NCI-H1694 treated with DMSO at 0.1 percent for 48 hours (cell line): Measurements from ENCODE around the gene ICE1.
"Not testable (repeated sequence)": the region's sequence is repeated elsewhere in the genome, so short reads cannot be mapped to it uniquely, and the experiment has no call there.

Experiments
- DNase-seq: peaks from one replicate; lab custom pipeline; 2025; lab: John Stamatoyannopoulos, UW

The ICE1 gene

DNA sequence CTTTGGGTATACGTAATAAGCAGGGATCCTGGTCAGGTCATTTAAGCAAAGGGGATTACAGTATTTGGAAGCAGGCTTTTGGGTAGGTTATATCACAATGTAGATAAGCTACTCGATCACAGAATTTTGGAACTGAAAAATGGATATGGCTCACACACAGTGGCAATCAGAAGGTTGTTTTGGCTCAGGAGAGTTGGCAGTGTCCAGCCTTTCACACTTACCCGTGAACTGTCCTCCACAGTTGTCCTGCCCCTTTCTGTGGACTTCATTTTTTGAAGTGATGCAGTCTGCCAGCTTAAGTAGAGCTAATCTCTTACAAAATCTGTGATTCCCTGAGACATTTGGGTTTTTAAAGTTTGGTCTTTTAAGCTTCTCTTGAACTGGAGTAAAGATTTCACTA, 30.7 kb downstream of the ICE1 start:
- DNase-seq: no peak

DNA sequence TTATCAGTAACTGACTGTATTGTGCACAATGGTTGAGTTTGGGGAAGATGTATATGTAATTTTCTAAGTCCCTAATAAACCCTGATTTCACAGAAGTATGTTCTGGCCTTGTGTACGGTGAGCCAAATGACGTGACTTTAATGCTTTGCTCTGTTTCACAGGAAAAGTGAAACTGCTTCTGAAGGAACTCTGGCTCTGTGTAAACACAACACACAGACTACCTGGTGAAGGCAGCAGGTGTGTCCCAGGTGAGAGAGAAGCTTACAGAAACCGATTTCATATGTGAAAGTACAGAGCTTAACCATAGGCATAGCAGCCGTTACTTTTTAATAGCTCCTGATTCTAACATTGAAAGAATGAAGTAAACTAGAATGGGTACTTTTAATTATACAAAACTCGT, 31.9 kb downstream of the ICE1 start:
- no peak for DNase-seq

DNA sequence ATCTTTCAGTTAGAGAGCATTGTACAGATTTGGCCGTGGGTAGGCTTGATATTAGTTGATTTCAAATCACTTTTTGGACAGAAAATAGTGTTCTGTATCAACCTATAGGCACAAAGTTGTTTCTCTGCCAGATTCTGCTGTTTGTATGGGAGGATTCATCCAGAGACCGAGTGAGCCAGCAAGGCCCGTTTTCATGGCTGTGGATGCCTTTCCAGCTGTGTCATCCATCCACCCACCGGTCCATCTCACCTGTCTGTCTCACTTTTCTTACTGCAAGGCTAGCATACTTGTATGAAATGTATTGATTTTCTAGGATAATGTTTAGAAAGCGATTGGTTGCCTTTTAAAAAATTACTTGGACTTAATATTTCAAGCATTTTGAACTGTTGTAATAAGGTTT, 34.4 kb downstream of the ICE1 start:
- no peak for DNase-seq

DNA sequence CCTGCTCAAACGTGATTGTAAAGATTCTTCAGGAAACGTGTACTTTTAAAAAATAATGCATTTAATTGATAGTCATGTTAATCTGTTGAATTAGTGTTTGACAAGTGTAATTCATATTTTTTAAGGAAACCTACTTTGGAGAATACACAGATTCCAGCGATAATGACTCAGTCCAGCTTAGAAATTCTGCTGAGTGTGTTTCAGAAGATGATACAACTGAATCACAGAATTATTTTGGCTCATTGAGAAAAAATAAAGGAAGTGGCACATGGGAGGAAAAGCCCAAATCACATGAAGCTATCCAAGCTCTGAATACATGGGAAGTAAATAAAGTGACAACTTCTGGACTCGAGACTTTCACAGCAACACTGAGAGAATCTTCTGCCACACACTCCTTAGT, 37.8 kb downstream of the ICE1 start:
- no peak for DNase-seq

DNA sequence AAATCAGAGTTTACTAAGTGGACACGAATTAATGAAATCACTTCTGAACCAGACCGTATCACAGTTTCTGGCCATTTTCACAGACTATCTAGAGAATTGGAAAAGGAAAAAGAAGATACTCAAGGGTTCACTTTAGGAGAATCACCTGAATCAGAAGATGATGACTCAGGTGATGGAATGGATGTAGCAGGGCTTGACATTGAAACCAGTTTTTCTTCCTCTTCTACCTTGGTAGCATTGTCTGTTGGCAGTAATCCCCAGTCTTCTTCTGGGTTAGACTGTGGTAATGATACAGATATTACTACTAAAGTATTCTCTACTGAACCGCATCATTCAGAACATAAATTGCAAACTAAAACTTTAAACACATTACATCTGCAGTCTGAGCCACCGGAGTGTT, 38.5 kb downstream of the ICE1 start:
- DNase-seq: no peak

DNA sequence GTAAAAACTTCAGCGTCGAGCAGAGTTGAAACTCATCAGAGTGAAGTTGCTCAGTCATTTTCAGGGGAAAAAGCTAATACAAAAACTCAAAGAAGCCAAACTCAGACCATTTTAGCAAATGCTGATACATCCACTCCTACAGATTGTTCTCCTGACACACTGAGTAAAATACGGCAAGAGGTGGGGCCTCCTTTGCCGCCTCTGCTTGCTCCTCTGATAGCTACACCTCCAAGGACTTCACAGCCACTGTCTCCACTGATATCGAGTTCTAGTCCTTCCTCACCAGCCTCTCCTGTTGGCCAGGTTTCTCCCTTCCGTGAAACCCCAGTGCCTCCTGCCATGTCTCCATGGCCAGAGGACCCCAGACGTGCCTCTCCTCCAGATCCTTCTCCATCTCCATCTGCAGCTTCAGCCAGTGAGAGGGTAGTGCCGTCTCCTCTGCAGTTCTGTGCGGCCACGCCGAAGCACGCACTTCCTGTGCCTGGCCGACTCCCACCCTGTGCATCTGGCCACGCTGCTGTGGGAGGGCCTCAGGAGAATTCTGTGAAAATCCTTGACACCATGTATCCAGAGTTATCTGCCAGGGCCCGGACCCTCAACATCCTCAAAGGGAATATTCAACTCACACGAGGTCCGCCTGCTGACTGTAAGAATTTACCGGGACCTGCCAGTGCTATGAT, 41.7 kb downstream of the ICE1 start:
- DNase-seq: no peak

DNA sequence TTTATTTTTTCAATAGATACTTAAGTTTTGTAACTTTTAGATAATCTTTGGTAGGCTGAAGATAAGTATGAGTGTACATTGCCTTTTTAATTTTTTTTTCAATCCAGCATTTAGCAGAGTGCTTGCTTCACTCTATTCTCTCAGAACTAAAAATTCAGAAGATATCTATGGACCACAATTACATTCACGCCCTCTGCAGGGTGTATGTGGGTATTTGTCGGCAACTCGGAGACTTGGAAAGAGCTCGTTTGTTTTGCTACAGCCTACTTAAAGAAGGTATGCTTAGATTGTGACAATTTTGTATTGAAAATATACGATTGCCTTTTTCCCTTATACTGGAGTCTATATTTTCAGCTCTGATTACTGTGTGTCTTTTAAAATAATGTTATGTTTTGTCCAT, 43.8 kb downstream of the ICE1 start:
- DNase-seq: no peak

DNA sequence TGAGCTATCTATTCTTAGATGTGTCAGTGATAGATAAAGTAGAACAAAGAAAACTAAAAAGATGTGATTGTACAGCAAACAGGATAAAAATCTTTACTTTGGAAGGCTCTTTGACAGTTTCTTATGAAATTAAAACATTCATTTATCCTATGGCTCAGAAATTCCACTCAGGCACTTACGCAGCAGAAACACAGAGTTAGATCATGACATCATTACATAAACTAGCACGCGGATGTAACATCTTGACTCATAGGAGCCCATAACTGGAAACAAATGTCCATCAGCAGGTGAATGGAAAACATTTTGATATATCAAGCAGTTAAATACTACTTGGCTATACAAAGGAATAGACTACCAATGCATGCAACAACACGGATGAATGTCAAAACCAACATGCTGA, 45.3 kb downstream of the ICE1 start:
- no peak for DNase-seq

DNA sequence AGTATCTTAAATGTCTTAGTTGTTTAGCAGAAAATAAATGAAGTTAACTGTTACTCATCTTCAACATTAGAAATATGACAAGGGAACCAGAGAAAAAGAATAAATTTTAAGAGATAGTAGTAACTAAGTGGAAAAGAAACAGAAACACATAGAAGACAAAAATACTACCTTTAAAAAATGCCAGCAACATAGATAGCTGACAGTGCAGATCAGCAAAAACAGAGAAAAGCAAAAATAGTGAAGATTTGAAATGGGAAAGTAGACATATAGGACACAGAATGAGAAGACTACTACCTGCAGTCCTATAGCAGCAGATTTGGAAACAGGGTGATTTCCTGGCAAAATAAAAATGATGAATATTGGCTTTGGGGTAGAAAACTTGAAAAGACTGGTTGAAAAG, 48.5 kb downstream of the ICE1 start:
- DNase-seq: no peak

DNA sequence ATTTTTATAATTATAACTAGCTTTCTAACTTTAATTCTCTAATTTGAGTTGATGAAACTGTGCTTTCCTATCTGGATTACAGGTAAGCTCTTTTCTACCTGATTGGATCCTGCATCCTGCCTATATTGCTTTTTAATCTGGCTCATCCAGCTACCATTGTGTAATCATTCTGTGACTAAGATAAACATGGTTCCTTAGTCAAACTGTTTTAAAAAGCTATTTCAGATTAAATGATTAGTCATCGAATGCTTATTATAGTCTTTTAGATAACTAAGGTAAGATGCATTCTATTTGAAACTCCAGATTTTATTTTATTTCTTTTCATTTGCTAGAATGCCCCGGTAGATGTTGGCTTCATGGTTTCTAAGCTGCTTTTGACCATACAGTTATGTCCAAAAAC, 50.7 kb downstream of the ICE1 start:
- DNase-seq: no peak

DNA sequence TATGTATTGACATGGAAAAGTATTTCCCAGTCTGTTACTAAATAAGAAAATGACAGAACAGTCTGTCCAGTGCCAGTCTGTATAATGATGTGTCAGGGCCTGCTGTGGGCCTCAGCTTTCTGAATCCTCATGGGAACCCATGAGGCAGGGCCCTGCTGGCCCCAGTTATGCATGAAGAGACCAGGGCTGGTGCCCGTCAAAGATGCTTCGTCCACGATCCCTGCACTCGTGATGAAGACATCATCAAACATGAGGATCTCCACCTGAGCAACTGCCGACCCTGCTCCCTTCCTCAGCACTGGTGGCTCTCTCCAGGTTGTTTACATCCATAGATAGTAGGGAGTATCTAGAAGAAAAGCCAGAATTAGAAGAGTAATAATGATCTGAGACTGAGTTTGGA, 52.5 kb downstream of the ICE1 start:
- no peak for DNase-seq

DNA sequence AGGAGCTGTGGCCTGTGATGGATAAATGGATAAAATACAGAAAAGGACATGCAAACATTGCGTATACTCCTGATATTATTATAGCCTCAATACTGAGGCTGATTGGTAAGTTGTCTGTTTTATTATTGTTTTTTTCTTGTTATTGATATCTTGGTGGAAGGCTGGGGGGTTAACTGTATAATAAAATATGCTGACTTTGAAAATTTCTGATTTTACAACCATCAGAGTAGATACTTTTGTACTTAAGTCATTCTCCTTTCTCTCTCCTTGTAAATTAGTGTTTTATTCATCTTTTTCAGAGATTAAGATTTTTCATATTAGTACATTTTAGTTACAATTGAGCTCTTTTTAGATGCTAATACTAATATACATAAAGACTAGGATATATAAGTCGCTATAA, 53.5 kb downstream of the ICE1 start:
- no peak for DNase-seq

DNA sequence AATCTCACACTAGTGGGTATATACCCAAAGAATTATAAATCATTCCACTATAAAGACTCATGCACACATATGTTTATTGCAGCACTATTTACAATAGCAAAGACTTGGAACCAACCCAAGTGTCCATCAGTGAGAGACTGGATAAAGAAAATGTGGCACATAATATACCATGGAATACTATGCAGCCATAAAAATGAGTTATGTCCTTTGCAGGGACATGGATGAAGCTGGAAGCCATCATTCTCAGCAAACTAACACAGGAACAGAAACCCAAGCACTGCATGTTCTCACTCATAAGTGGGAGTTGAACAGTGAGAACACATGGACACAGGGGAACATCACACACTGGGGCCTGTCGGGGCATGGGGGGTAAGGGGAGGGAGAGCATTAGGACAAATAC, 57.1 kb downstream of the ICE1 start:
- DNase-seq: not testable (repeated sequence)

DNA sequence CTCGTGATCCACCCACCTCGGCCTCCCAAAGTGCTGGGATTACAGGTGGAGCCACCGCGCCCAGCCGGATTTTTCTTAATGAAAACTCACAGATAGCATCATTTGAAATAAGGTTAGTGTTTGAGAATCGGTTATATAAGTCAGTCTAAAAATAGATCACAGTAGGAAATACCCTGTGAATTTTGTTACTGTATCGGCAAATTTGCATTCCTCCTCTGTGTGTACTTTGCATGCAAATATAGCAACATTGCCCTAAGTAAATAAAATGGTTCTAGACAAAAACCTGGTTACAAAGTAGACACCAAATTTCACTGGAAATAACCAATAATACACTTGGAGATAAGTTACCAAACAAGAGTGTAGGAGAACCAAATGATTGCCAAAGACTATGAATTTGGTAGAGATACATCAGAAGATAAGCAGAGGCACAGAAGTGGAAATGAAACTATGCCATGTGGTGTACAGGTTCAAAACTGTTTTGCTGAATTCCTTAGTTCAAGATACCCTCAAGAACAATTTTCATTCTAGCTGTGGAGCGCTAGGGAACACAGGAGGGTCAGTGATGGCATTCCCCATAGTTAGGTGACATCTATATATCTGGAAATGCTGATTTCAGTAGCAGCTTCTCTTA, 58.1 kb downstream of the ICE1 start:
- no peak for DNase-seq

DNA sequence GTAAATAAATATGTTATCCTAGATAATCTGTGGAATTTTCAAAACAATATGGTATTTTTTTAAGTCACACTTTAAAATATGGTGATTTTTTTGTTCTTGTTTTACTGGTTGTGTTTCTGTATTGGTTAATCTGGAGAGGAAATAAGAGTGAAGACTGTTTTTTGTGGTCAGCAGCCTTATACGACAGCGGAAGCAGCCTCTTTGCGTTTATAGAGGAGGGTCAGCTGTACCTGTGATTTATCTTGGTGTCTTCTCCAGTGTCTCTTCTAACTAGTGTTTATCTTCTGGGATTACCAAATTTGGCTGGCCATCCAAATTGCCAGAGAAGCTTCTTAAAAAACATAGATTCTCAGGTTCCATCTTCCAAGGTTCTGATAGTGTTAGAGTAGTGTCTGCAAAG, 58.7 kb downstream of the ICE1 start:
- DNase-seq: no peak

DNA sequence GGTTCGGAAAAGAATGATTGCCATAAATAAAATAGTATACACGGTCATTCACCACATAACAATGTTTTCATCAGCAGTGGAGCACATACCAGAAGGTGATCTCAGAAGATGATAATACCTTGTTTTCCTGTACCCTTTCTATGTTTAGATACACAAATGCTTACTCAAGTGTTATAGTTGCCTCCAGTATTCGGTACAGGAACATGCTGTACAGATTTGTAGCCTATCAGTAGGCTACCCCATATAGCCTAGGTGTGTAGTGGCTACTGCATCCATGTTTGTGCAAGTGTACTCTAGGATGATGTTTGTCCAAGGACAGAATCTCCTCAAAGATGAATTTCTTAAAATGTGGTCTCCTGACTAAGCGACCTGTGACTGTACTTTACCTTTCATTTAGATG, 59.2 kb downstream of the ICE1 start:
- DNase-seq: no peak

DNA sequence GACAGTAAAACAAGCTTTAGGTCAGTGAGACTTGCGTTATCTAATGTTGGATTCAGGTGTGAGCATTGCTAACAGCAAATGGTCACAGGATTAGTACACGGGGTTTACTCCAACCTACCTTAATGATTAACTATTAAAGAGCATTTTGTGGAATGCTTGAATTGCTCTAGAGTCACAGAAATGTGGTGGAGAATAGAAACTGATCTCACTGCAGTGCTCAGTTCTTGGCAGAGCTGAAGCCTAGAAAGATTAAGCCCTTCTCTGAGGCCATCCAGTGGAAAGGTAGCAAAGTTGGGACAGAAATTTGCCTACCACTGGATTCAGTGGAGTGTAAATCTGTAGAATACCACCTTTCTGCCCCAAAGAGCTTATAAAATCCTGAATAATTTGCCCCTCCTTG, 60.9 kb downstream of the ICE1 start:
- DNase-seq: no peak

DNA sequence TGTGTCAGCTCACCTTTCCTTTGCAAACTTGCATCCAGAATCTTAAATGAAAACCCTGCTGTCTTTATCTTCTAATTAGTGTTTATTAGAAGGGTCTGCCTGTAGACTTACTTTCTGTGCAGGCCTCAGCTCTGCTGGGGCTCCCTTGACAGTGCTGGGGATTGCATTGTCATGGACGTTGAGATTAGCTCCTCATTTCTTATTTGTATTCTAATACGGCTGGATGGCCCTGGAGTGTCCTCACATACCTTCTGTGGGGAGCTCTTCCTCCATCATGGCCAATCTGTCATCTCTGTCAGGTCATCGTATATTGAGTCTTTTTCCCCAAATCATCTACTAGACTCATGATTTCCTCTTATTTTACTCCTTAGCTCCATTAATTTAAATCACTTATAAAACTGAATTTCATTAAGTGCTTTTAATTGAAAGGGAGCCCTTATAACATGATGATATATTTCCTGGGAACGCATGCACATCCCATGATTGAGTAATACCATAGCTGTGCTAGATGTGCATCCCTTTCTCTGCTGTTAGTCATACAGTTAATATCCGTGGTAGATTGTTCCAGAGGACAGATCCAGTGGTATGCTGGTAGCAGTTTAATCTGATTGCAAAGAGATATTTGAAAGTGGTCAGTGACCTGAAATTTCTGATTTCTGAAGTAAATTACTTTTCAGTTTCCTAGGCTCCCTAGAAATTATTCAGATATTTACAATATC, 61.6 kb downstream of the ICE1 start:
- no peak for DNase-seq

DNA sequence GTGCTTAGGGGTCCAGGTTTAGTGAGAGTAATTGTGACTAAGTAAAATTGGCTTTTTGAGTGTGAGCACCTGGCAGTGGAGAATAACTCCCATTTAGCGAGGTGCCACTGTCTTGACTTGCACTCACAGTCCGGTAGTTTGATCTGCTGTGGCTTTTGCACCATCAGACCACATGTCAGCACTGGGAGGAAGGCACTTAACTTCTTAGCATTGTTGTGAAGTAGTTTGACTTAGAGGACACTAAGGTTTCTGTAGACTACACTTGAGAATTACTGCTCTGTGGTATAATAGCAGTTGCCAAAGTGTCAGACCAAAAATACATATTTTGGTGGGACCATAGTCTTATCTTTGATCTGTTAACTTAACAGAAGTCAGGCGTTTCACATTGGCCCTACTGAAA, 63.6 kb downstream of the ICE1 start:
- no peak for DNase-seq

DNA sequence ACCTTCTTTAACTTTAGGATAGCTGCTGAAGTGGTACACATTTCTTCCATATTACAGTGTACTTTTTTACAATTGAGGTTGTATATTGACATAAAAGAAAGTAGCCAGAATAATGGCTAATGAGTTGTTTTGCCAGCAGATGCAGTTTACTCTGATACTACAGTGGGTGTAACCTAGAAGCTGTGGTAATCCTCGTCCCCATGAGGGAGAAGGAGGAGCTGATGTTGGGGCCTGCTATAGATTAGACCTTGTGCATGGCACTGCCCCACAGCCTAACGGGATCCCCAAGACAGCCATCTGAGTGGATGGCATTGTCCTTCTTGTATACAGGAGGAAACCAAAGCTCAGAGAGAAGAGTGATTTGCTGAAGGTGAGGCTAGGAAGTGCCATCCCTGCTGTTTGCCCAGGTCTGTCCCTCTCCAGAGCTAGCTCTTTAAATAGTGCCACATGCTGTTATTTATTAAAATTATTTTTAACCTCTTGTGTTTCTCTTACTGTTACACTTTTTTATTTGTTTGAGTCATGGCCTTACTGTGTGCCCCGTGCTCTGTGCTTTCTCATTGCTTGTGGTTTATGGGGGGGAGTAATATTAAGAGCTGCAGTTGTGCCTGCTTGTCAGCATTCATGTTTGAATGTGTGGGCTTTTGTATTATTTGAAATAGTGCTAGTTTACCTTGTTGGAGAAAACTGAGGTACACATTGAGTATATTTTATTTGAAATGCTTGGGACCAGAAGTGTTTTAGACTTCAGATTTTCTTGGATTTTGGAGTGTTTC, 65.3 kb downstream of the ICE1 start:
- DNase-seq: no peak

DNA sequence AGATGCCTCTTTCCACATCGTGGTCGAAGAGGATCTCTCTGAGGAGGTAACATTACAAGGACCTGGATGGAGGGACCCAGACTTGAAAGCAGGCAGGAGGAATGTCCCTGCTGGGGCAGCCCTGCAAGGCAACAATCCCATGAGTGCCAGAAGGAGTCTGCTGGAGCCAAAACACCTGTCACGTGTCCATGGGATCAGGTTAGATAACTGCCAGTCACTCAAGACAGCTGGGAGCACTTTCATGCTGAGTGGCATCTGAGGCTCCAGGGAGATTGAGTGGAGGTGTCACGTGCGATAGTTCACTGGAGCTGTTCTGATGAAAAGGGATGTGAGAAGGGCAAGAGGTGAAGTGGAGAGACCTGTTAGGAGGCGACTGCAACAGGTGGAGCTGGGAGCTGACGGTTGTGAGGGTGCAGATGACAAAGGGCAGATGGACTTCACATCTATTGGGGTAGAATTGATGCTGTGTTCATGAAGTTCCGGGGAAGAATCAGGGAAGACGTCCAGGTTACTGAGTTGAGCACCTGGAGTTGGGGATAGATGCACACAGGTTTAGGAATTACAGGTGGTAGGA, 68.4 kb downstream of the ICE1 start:
- no peak for DNase-seq
